ENCODE measurements around the gene DRICH1.
"Not testable (repeated sequence)": the region's sequence is repeated elsewhere in the genome, so short reads cannot be mapped to it uniquely, and the experiment has no call there.

GRCh38 chr22:23573106-23573505, 59.0 kb downstream of the DRICH1 start:
- not testable (repeated sequence) for TF ChIP-seq ELF1 (IDR thresholded peaks at IDR 0.05); TAF1 (IDR thresholded peaks at IDR 0.05; ENCODE audit: borderline replicate concordance, low read depth, low read length); CTCF (IDR thresholded peaks at IDR 0.05); SMC3 (IDR thresholded peaks at IDR 0.05; ENCODE audit: low read depth, low read length); TCF12 (IDR thresholded peaks at IDR 0.05)
